Measurements from ENCODE around the gene SPATA3.

GRCh38 chr2:231032575-231033140 lies 36.7 kb downstream of the SPATA3 start:
- TF ChIP-seq, protein P1, sequence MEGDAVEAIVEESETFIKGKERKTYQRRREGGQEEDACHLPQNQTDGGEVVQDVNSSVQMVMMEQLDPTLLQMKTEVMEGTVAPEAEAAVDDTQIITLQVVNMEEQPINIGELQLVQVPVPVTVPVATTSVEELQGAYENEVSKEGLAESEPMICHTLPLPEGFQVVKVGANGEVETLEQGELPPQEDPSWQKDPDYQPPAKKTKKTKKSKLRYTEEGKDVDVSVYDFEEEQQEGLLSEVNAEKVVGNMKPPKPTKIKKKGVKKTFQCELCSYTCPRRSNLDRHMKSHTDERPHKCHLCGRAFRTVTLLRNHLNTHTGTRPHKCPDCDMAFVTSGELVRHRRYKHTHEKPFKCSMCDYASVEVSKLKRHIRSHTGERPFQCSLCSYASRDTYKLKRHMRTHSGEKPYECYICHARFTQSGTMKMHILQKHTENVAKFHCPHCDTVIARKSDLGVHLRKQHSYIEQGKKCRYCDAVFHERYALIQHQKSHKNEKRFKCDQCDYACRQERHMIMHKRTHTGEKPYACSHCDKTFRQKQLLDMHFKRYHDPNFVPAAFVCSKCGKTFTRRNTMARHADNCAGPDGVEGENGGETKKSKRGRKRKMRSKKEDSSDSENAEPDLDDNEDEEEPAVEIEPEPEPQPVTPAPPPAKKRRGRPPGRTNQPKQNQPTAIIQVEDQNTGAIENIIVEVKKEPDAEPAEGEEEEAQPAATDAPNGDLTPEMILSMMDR (IDR thresholded peaks at IDR 0.05): no peak
- no peak for TF ChIP-seq POLR2A (IDR thresholded peaks at IDR 0.05)

All from tibial nerve (tissue), 3 donors.